H1 (cell line): ENCODE measurements around the gene FHOD1. TPM values are rescaled to one million over a fixed set of nuclear protein-coding genes. Genes with fewer than 3 reads are reported as not detected.

Experiments used
- CTCF ChIA-PET: fragments of 300-600 bp; sonication (Branson Sonifier 250); formaldehyde crosslinking; loops from one replicate; lab custom pipeline; 2021; ENCODE audit not compliant: partially characterized antibody; lab: Charles Lee
- POLR2A ChIA-PET: fragments of 300-600 bp; sonication (Branson Sonifier 250); formaldehyde crosslinking; loops from one replicate; lab custom pipeline; 2021; ENCODE audit warnings: inconsistent platforms; ENCODE audit not compliant: partially characterized antibody; lab: Charles Lee
- DNase-seq, 2 experiments: peaks; one replicate each; pipeline versions ENCODE4 v3.0.0 to v3.0.0-alpha.2; 2010 to 2022; ENCODE audit warnings: low spot score in 2 of 2, low read depth in 1 of 2, mixed read lengths in 1 of 2
- FAIRE-seq: peaks from 2 replicates; lab custom pipeline; 2011; peaks lifted over from hg19 to GRCh38; lab: Jason Lieb, UNC
- H2AFZ ChIP-seq: 2 replicates; pipeline ENCODE4 v1.8.1; 2012; ENCODE audit warnings: low read length, inconsistent platforms
- H2AK5ac ChIP-seq: 2 replicates; pipeline ENCODE4 v1.6.1; 2013; ENCODE audit warnings: low read depth, low read length
- H2BK120ac ChIP-seq: replicated peaks from 2 replicates; pipeline ENCODE3; 2013; ENCODE audit warnings: low read depth, low read length, inconsistent platforms
- H2BK12ac ChIP-seq: 2 replicates; pipeline ENCODE4 v1.6.1; 2013; ENCODE audit warnings: low read depth, low read length
- H2BK15ac ChIP-seq: 2 replicates; pipeline ENCODE4 v1.6.1; 2013; ENCODE audit warnings: low read length
- H2BK20ac ChIP-seq: 2 replicates; pipeline ENCODE4 v1.6.1; 2013; ENCODE audit warnings: low read length
- H2BK5ac ChIP-seq: 2 replicates; pipeline ENCODE4 v1.6.1; 2013; ENCODE audit warnings: low read depth, low read length
- H3K14ac ChIP-seq: 2 replicates; pipeline ENCODE4 v1.6.1; 2013; ENCODE audit warnings: inconsistent platforms; ENCODE audit not compliant: insufficient read length
- H3K18ac ChIP-seq: 2 replicates; pipeline ENCODE4 v1.6.1; 2013; ENCODE audit warnings: low read length; ENCODE audit errors: extremely low read depth
- H3K23ac ChIP-seq: 2 replicates; pipeline ENCODE4 v1.6.1; 2013; ENCODE audit warnings: inconsistent platforms; ENCODE audit not compliant: insufficient read length
- H3K23me2 ChIP-seq: 2 replicates; pipeline ENCODE4 v1.6.1; 2013; ENCODE audit warnings: low read depth, low read length
- H3K27ac ChIP-seq: 2 replicates; pipeline ENCODE4 v1.6.1; 2011; ENCODE audit warnings: low read depth, low read length, inconsistent platforms
- H3K27me3 ChIP-seq, 4 experiments: replicated peaks in 1 of 4; 1 replicate in 1 of 4; 2 replicates in 3 of 4; pipeline versions ENCODE4 v1.6.1 to v1.8.1; 2011 to 2013; ENCODE audit warnings: low read length in 3 of 4, mild to moderate bottlenecking in 3 of 4, inconsistent platforms in 2 of 4, mixed read lengths in 2 of 4, moderate library complexity in 1 of 4; ENCODE audit not compliant: control insufficient read depth in 3 of 4, insufficient read depth in 3 of 4; ENCODE audit errors: extremely low read depth in 1 of 4
- H3K36me3 ChIP-seq, 4 experiments: 2 replicates each; pipeline versions ENCODE4 v1.6.1 to v1.8.1; 2011 to 2013; ENCODE audit warnings: mild to moderate bottlenecking in 4 of 4, low read length in 3 of 4, moderate library complexity in 2 of 4, control low read depth in 1 of 4, inconsistent platforms in 1 of 4; ENCODE audit not compliant: insufficient read depth in 4 of 4, control insufficient read depth in 2 of 4
- H3K4ac ChIP-seq: replicated peaks from 2 replicates; pipeline ENCODE3; 2013; ENCODE audit warnings: low read length, low read depth, mixed read lengths, inconsistent platforms; ENCODE audit not compliant: insufficient read length
- H3K4me1 ChIP-seq, 4 experiments: replicated peaks in 1 of 4; 1 replicate in 1 of 4; 2 replicates in 3 of 4; pipeline versions ENCODE4 v1.6.1 to v1.8.1; 2011 to 2013; ENCODE audit warnings: low read length in 3 of 4, inconsistent platforms in 2 of 4, mixed read lengths in 1 of 4; ENCODE audit not compliant: insufficient read depth in 4 of 4, control insufficient read depth in 3 of 4
- H3K4me2 ChIP-seq, 2 experiments: 2 replicates each; pipeline versions ENCODE4 v1.6.1 to v1.8.1; 2011 to 2013; ENCODE audit warnings: low read depth in 2 of 2, low read length in 2 of 2, control low read depth in 1 of 2, inconsistent platforms in 1 of 2, mild to moderate bottlenecking in 1 of 2; ENCODE audit not compliant: insufficient read depth in 1 of 2
- H3K4me3 ChIP-seq, 4 experiments: fragments of 200-600, 300-600 bp in 1 of 4; sonication (generic), shearing (Covaris generic), sonication (Bioruptor Twin) in 1 of 4; 2 replicates each; pipeline versions ENCODE4 v1.5.1 to v1.8.1; 2011 to 2016; ENCODE audit warnings: low read length in 4 of 4, low read depth in 3 of 4, control low read depth in 2 of 4, inconsistent platforms in 2 of 4, mild to moderate bottlenecking in 2 of 4, mixed read lengths in 1 of 4, moderate library complexity in 1 of 4; ENCODE audit not compliant: insufficient read depth in 2 of 4; ENCODE audit errors: extremely low read depth in 1 of 4
- H3K56ac ChIP-seq: replicated peaks from 2 replicates; pipeline ENCODE3; 2013; ENCODE audit warnings: low read depth, mild to moderate bottlenecking, mixed read lengths, low read length, inconsistent platforms; ENCODE audit not compliant: insufficient read length
- H3K79me1 ChIP-seq: 2 replicates; pipeline ENCODE4 v1.6.1; 2013; ENCODE audit warnings: low read depth, low read length, control low read depth
- H3K79me2 ChIP-seq, 2 experiments: 2 replicates each; pipeline versions ENCODE4 v1.6.1 to v1.8.1; 2012 to 2013; ENCODE audit warnings: low read length in 2 of 2, mild to moderate bottlenecking in 2 of 2, inconsistent platforms in 1 of 2; ENCODE audit not compliant: insufficient read depth in 2 of 2, control insufficient read depth in 1 of 2
- H3K9ac ChIP-seq, 4 experiments: replicated peaks in 1 of 4; 1 replicate in 1 of 4; 2 replicates in 3 of 4; pipeline versions ENCODE4 v1.6.1 to v1.8.1; 2011 to 2013; ENCODE audit warnings: low read depth in 3 of 4, low read length in 3 of 4, control low read depth in 2 of 4, mild to moderate bottlenecking in 2 of 4, moderate library complexity in 2 of 4, inconsistent platforms in 1 of 4; ENCODE audit errors: extremely low read depth in 1 of 4
- H3K9me3 ChIP-seq, 2 experiments: 2 replicates each; pipeline versions ENCODE4 v1.6.1 to v1.8.1; 2012 to 2013; ENCODE audit warnings: mild to moderate bottlenecking in 2 of 2, moderate library complexity in 2 of 2, control low read depth in 1 of 2, inconsistent platforms in 1 of 2, low read depth in 1 of 2, low read length in 1 of 2, mixed read lengths in 1 of 2; ENCODE audit not compliant: insufficient read depth in 2 of 2
- H4K20me1 ChIP-seq, 2 experiments: replicated peaks in 1 of 2; 2 replicates each; pipeline versions ENCODE3 to v1.8.1; 2011 to 2013; ENCODE audit warnings: inconsistent platforms in 2 of 2, low read length in 2 of 2, mild to moderate bottlenecking in 1 of 2; ENCODE audit not compliant: insufficient read depth in 2 of 2, control insufficient read depth in 1 of 2
- H4K5ac ChIP-seq: 2 replicates; pipeline ENCODE4 v1.6.1; 2013; ENCODE audit warnings: low read length, low read depth, mixed read lengths, inconsistent platforms; ENCODE audit not compliant: insufficient read length
- H4K8ac ChIP-seq: 2 replicates; pipeline ENCODE4 v1.8.0; 2013; ENCODE audit warnings: mild to moderate bottlenecking, moderate library complexity, low read length, inconsistent platforms; ENCODE audit not compliant: insufficient read depth; ENCODE audit errors: extremely low read depth
- H4K91ac ChIP-seq: replicated peaks from 2 replicates; pipeline ENCODE3; 2013; ENCODE audit warnings: low read length, mixed read lengths, inconsistent platforms; ENCODE audit not compliant: insufficient read length
- CHD2 ChIP-seq: IDR thresholded peaks from 2 replicates; pipeline ENCODE4 v1.6.1; 2012; ENCODE audit warnings: low read length, improper control_type of control experiment
- PHF8 ChIP-seq: fragments of 200-600 bp; sonication (generic); conservative IDR thresholded peaks from 2 replicates; pipeline ENCODE4 v1.7.1; 2012; ENCODE audit warnings: low read depth, mild to moderate bottlenecking, inconsistent platforms, low read length, moderate library complexity
- RXRA ChIP-seq: IDR thresholded peaks from 2 replicates; pipeline ENCODE4 v1.6.1; 2011; ENCODE audit warnings: low read depth, mild to moderate bottlenecking, low read length, moderate library complexity; ENCODE audit not compliant: insufficient read depth
- SIX5 ChIP-seq: IDR thresholded peaks from 2 replicates; pipeline ENCODE4 v1.6.1; 2011; ENCODE audit warnings: mild to moderate bottlenecking, low read depth, low read length
- WGBS, 2 experiments: shearing (Covaris generic) in 1 of 2; methylation state at CpG; one replicate each; pipeline versions ENCODE4 v1.1.6 to v1.1.7; 2013 to 2015; ENCODE audit warnings: low lambda C conversion rate in 2 of 2, mixed read lengths in 2 of 2, inconsistent platforms in 1 of 2, low coverage in 1 of 2, missing lambda C conversion rate in 1 of 2; ENCODE audit not compliant: insufficient replicate concordance in 2 of 2, insufficient coverage in 1 of 2, insufficient read length in 1 of 2; ENCODE audit errors: extremely low coverage in 1 of 2, missing lambda C conversion rate in 1 of 2; 5-methylcytosine and 5-hydroxymethylcytosine counted together
- polyA plus RNA-seq, 7 experiments: library from polyadenylated mRNA; depleted of rRNA in 3 of 7; stranded (reverse) in 5 of 7; unstranded in 2 of 7; fragments of >200 nt in 5 of 7; fragments of 200-250 nt in 2 of 7; gene quantifications; 1 replicate in 5 of 7; 2 replicates in 1 of 7; 4 replicates in 1 of 7; pipeline versions ENCODE4 v1.2.1 to v1.2.3, GENCODE V29; 2011 to 2013; ENCODE audit warnings: missing spikeins in 2 of 7, mixed read lengths in 2 of 7
- total RNA-seq: library from RNA; stranded (reverse); fragmentation: NEBNext Ultra II Directional; extraction: Animal tissue kit (Norgen Biotek cat#: 25700); gene quantifications from 2 replicates; pipeline ENCODE4 v1.2.1, GENCODE V29; 2021

The FHOD1 gene
- total and polyA plus RNA-seq, 2 of the 8 experiments (the other 6 are each of a cell fraction or from before 2014, with no cell fraction given), result 31.3 to 60.7 TPM

DNA sequence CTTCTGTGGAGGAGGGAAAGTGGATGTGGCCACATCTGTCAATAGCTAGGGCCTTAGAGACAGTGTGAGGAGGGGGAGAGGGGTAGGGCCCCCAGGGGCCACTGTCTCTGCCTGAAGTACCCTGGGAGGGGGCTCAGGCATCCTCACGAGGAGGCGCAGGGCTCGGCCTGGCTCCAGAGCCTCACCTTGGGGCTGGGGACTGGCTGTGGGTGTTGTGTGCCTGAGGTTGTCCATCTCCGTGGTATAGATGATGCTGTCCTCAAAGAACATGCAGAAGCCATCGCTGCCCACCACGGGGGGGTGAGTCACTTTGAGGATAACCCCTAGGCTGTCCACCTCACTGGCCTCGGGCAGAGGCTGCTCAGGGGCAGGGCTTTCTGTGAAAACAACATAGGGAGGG, 44.2 kb upstream of the FHOD1 start:
- H3K79me1 ChIP-seq, result no peaks in the 10 kb centered on the region
- H2BK20ac ChIP-seq, result no peak overlapping the region
- H3K27me3 ChIP-seq, result peaks cover 0 to 4% (median 0%) of the 10 kb centered on the region in 4 experiments; a peak in 3 of 7 replicates
- no peak overlapping the region for H2BK12ac ChIP-seq
- H2AK5ac ChIP-seq, result no peak overlapping the region
- no peak overlapping the region for H3K14ac ChIP-seq
- no peak for TF ChIP-seq PHF8
- TF ChIP-seq CHD2, result no peak
- no peak for TF ChIP-seq RXRA
- TF ChIP-seq SIX5, result no peak
- no peaks in the 10 kb centered on the region for H3K36me3 ChIP-seq
- no peaks in the 10 kb centered on the region for H3K23me2 ChIP-seq
- FAIRE-seq, result no peak
- no peak overlapping the region for H2BK120ac ChIP-seq
- ChIA-PET POLR2A (interaction anchor here (1.3 kb wide), 1 partner anchor 52 kb away, joined by 3 read pairs; no protein-coding TSS in a partner anchor), CTCF (interaction anchor here (1.2 to 2.5 kb wide), 3 partner anchors 11 to 129 kb away, joined by 3 to 7 read pairs (median 6); partner anchors contain the start of genes KCTD19 and LRRC36)
- no peaks in the 10 kb centered on the region for H3K79me2 ChIP-seq
- no peak overlapping the region for H3K18ac ChIP-seq
- H3K9ac ChIP-seq, result no peak overlapping the region
- no peak overlapping the region for H2BK15ac ChIP-seq
- H2BK5ac ChIP-seq, result no peak overlapping the region
- 90% methylated on average over 7 of the region's 7 CpGs; no CpG with 5 or more reads in 1 of the 2 experiments for WGBS, 2 experiments
- no peak overlapping the region for H4K5ac ChIP-seq
- no peak overlapping the region for H4K91ac ChIP-seq
- H3K23ac ChIP-seq, result no peak overlapping the region
- no peak overlapping the region for H3K4me3 ChIP-seq
- no peak for DNase-seq
- H3K56ac ChIP-seq, result no peak overlapping the region
- no peak overlapping the region for H2AFZ ChIP-seq
- no peak overlapping the region for H3K4ac ChIP-seq
- no peak overlapping the region for H3K27ac ChIP-seq
- H3K4me1 ChIP-seq, result no peaks in the 10 kb centered on the region; a peak in 1 of 7 replicates
- H3K4me2 ChIP-seq, result no peak overlapping the region
- H3K9me3 ChIP-seq, result no peaks in the 10 kb centered on the region
- no peaks in the 10 kb centered on the region for H4K20me1 ChIP-seq
- H4K8ac ChIP-seq, result no peak overlapping the region
